ENCODE measurements around the gene PLPP1. TPM values are rescaled to one million over a fixed set of nuclear protein-coding genes. Genes with fewer than 3 reads are reported as not detected.

Gene PLPP1
- total and polyA plus RNA-seq, 4 donors = 23.4 to 149 (median 68.7) TPM

- TF ChIP-seq ZBTB33 (IDR thresholded peaks at IDR 0.05) = peak; percentile 40
- TF ChIP-seq JUND (IDR thresholded peaks at IDR 0.05) = peak in 1 of 2 donors; percentile 56
These were observed 41.2 kb upstream of the PLPP1 start (continued) for GRCh38 chr5:55575815-55576583.

GRCh38 chr5:55572600-55572999 lies 37.8 kb upstream of the PLPP1 start:
- H3K9me3 ChIP-seq (ENCODE audit: control insufficient read depth in 4 of 4, low read length in 3 of 4) = no peaks in the 10 kb centered on the region
- no peak for DNase-seq (ENCODE audit: low spot score)
- no peak overlapping the region for H3K4me3 ChIP-seq (ENCODE audit: low read depth in 1 of 3, low read length in 3 of 3)
- 95% methylated on average over 4 of the region's 4 CpGs for WGBS
- no peak overlapping the region for H3K9ac ChIP-seq (ENCODE audit: low read depth in 1 of 2, low read length in 2 of 2)
- no peak overlapping the region for H3K27ac ChIP-seq (ENCODE audit: low read depth in 1 of 2, low read length in 2 of 2)
- no peak for TF ChIP-seq CTCF (IDR thresholded peaks at IDR 0.05; ENCODE audit: low read depth, low read length, missing input control)
- TF ChIP-seq GABPA (IDR thresholded peaks at IDR 0.05 in 1 of 2, conservative IDR thresholded peaks at IDR 0.05 in 1 of 2) = no peak
- no peak for TF ChIP-seq ATF3 (IDR thresholded peaks at IDR 0.05)
- no peak for TF ChIP-seq HNF4A (conservative IDR thresholded peaks at IDR 0.05)
- no peak for TF ChIP-seq REST (IDR thresholded peaks at IDR 0.05)
- no peak for TF ChIP-seq NR2F2 (IDR thresholded peaks at IDR 0.05)
- no peak for TF ChIP-seq YY1 (IDR thresholded peaks at IDR 0.05)
- H3K36me3 ChIP-seq (ENCODE audit: control insufficient read depth in 4 of 4, insufficient read depth in 3 of 4, low read depth in 1 of 4, low read length in 3 of 4) = no peaks in the 10 kb centered on the region
- H3K4me1 ChIP-seq (ENCODE audit: control insufficient read depth in 4 of 4, insufficient read depth in 4 of 4, low read length in 3 of 4) = peaks cover 0 to 19% (median 13%) of the 10 kb centered on the region in 4 donors
- no peaks in the 10 kb centered on the region for H3K27me3 ChIP-seq (ENCODE audit: control insufficient read depth in 4 of 4, insufficient read depth in 4 of 4, low read length in 3 of 4)

GRCh38 chr5:55572020-55572419 lies 37.3 kb upstream of the PLPP1 start:
- Histone ChIP-seq H3K9ac (ENCODE audit: low read depth in 1 of 2, low read length in 2 of 2) (no peak overlapping the region), H3K27me3 (ENCODE audit: control insufficient read depth in 4 of 4, insufficient read depth in 4 of 4, low read length in 3 of 4) (no peaks in the 10 kb centered on the region), H3K27ac (ENCODE audit: low read depth in 1 of 2, low read length in 2 of 2) (no peak overlapping the region), H3K36me3 (ENCODE audit: control insufficient read depth in 4 of 4, insufficient read depth in 3 of 4, low read depth in 1 of 4, low read length in 3 of 4) (no peaks in the 10 kb centered on the region), H3K9me3 (ENCODE audit: control insufficient read depth in 4 of 4, low read length in 3 of 4) (no peaks in the 10 kb centered on the region), H3K4me3 (ENCODE audit: low read depth in 1 of 3, low read length in 3 of 3) (no peak overlapping the region), H3K4me1 (ENCODE audit: control insufficient read depth in 4 of 4, insufficient read depth in 4 of 4, low read length in 3 of 4) (peaks cover 0 to 13% (median 10%) of the 10 kb centered on the region in 4 donors)
- DNase-seq (ENCODE audit: low spot score) = no peak
- TF ChIP-seq ATF3 (IDR thresholded peaks at IDR 0.05) (no peak), HNF4A (conservative IDR thresholded peaks at IDR 0.05) (no peak), TAF1 (conservative IDR thresholded peaks at IDR 0.05) (no peak), ZBTB33 (IDR thresholded peaks at IDR 0.05) (no peak), REST (IDR thresholded peaks at IDR 0.05) (no peak)
